GM19455 (cell line): Measurements from ENCODE around the gene DSCAM.

ENCODE experiments used
- ATAC-seq: cut with Tn5 transposase; IDR thresholded peaks from one replicate; pipeline ENCODE4 v1.9.1; 2021; ENCODE audit not compliant: unreplicated experiment

The DSCAM gene

DNA sequence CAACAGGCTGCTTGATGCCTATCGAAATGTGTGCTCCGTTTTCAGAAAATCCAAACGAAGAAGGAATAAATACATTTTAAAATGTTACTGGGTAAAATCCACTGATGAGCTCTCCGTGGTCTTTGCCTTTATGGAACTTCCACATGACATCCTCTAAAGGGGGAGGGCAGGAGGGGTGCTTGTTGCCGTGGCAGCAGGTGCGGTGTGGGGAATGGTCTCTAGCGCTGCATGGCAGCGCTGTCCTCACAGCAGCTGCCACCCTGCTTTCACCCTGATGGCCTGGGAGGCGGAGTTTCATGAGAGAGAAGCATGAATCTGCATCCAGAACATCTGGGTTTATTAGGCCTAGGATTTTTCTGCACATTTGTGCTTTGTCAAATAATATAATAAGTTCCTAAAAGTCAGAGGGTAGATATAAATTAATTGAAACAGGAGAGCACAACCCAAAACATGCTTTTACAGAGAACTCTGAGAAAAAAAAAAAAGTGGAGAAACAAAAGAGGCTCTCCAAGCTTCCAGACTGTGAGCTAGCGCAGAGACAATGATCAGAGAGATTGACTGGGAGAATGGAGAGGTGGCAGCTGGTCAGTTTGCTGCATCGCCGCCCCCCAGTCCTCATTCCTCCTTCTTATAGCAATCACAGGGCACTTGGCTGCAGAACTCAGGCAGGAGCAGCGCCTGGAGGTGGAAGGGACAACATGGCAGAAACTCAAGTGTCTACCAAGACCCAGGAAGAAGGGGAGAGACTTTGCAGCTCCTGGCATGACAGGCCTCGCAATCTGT, 228.6 kb downstream of the DSCAM start:
- ATAC-seq = no peak

DNA sequence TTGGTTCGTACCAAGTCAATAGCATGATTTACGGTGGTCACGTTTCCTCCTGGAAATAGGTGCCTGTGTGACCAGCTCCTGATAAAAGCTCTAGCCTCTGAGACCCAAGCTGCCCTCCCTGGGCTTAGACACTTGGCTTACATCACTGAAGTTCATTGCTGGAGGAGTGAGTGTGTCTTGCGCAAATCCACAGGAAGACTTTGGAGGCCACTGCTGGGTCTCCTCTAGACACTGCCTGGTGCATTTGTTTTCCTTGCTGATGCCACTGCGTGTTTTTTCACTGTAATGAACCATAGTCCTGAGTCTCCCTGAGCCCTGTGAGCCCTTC, 230.6 kb downstream of the DSCAM start:
- ATAC-seq = no peak

DNA sequence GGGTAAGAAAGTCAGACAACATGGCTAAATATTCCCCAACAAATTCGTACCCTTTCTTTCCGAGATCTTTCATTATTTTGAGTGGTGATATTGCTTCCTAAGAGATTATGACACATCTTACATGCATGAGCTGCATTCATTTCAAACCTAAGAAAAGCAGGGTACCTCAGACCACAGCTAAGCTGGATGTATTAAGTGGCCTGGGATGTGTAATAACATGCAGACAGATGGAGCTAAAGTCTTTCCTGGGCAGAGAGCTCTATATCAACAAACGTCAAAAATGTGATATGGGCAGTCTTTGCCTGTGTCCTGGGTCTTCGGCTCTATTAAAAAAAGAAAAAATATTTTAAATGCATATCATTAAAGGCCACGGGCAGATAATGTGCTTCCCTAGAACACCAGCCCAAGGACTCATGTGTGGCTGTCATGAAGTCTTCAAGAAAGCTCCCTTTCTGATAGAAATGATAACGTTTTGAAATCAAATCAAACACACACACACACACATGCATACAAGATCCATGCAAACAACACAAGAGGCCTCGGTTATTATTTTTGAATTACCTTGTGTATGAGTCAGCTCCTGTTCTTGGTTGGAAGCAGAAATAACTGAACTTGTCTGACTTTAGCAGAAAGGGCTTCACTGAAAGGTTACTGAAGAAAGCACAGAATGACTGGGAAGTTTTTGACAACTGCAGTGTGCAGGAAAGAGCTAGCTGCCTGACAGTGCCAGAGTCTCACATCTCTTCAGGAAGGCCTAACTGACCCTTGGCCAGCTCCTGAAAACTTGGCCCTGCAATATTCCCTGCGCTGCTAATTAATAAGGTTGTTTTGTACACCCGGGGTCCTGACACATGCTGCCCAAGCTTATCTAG, 231.2 kb downstream of the DSCAM start:
- no peak for ATAC-seq

DNA sequence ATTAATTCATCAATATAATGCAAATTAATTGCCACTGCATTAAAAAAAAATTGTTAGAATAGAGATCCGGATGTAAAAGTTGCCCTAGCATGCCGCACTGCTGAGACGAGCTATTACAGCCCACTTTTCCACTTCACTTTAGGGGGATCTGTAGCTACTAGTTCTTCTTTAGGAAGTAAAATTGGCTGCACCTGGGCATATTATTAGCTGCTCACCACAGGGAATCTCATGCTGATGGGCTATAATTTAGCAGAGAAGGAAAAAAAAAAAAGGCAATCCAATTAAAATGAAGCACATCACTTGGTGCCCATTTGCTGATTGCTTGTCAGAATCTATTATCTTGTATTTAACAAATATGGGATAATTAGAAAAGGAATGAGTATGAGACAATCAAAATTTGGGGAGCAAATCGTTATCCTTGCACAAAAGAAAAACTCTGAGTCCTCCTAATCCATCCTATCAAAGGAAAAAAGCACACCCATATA, 233.4 kb downstream of the DSCAM start:
- no peak for ATAC-seq

DNA sequence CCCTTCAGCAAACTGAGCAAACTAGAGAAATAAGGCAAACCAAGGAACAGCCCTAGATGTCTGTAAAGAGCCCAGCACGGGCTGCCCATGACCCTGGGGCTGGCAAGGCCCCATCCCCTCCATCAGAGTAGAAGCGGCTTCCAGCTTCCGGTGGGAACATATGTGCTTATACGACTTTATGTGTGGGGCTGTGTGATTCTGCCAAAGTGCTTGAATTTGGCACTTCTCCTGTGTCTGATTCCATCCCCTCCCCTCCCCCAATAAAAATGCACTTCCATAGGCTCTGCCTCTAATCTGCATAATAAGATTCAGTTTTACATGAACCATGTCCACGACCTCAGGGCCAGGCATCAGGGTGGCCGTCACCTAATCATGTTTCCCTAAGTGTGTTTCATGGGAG, 236.6 kb downstream of the DSCAM start:
- no peak for ATAC-seq

DNA sequence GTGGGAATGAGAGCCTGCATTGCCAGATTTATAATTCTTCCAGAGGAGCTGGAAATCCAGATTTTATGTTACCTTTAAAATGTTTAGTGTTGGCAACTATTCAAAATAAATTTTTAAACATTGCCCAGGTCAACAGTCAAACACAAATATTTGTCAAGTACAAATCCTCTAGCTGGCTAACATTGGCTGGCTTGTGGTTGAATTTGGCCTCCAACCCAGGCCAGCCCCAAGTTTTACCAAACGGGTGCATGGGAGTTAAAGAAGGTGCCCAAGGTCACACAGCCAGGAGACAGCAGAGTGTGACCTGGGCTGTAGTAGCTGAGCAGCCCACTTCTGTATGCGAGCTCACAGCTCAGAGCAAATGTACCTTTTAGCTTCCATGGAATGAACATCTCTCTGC, 240.6 kb downstream of the DSCAM start:
- ATAC-seq = no peak

DNA sequence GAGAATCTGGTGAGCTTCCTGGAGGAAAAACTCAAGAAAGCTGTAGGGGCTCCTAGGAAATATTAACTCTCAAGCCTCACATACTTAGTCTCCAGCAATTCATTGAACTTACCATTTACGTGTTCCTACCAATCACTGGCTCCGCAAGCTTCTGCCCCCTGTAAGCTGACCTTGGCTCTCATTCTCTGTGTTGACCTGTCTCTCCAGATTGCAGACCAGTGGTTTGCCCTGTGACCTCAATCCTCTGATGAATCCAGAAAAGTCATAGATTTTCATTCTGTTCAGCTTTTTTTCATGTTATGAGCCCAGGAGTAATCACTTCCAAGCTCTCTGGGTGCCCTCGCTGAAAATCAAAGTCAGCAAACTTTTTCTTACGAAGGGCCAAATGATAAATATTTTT, 241.9 kb downstream of the DSCAM start:
- ATAC-seq = no peak

DNA sequence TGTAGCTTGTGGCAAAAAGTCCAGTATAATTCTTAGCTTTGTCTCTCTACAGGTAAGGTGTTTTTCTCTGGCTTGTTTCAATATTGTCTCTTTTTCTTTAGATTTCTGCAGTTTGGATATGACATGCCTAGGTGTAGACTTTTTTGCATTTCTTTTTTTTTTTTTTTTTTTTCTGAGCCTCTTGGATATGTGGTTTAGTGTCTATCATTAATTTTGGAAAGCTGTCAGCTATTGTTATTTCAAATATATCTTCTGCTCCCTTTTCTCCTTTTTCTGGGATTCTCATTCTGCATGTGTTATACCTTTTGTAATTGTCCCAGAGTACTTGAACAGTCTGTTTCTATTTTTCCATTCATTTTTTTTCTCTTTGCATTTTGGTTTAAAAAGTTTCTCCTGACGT, 243.2 kb downstream of the DSCAM start:
- no peak for ATAC-seq

DNA sequence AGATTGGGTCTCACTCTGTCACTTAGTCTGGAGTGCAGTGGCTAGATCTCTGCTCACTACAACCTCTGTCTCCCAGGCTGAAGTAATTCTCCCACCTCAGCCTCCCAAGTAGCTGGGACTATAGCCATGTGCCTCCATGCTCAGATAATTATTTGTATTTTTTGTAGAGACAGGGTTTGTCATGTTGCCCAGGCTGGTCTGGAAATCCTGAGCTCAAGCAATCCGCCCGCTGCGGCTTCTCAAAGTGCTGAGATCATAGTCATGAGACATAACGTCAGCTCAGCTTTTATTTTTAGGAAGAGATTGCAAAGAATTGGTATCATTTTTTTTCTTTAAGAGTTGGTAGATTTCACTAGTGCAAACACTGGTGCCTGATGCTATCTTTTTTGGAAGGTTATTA, 244.9 kb downstream of the DSCAM start:
- no peak for ATAC-seq

DNA sequence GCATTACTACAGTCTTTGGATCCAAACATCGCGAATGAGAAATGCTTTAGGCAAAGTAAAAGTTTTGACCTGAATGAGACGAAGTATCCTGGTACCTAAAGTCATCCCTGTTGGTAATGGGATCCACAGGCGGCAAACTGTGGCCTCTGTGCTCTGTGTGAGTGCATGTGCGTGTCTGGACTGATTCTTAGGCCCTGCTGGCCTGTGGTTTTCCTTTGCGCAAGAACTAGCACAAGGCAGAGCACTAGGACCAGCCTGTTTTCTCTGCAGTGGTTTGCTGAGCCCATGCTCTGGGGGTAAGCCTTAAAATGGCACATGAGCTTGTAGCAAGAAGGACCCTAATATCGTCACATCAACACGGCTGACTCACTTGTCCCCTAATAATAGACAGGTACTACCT, 251.2 kb downstream of the DSCAM start:
- ATAC-seq = no peak

DNA sequence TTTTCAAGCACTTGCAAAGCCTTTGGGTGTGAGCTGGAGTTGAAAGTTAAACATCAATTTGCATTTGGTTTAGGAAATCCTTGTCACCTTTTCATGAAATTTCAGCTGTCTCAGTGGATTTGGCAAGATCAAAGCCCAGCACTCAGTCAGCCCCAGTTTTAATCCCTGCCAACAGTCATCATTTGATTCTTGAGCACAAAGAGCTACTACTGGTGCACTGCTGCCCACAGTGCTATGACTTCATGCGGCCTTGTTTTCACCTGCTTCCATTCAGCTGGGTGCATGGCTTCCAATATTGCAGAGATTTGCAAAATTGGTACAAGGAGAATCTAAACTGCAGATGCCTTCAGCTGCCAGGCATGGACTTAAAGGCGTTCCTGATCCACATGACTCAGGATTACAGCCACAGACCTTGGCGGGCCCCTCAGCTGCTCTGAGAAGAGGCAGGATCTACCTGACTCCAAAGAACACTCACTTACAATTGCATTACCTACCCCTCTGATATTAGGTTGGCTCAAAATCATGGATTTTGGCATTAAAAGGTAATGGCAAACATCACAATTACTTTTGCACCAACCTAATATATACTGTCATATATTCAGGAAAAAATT, 259.1 kb downstream of the DSCAM start:
- no peak for ATAC-seq

DNA sequence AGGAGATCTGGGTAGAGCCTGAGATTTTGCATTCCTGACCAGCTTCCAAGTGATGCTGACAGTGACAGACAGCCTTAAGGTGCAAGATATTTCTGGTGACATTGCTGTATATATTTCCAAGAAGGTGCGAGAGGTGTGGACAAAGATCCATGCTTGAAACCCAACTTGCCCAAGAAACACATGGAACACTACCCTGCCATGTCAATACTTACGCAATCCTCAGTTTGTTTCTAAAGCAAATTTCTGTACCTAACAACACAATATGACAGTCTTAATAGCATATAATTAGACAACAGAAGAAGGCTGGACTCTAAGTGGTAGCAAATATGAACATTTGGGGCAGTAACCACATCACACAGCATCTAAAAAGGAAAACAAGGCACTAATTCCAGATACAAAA, 260.4 kb downstream of the DSCAM start:
- ATAC-seq = no peak

DNA sequence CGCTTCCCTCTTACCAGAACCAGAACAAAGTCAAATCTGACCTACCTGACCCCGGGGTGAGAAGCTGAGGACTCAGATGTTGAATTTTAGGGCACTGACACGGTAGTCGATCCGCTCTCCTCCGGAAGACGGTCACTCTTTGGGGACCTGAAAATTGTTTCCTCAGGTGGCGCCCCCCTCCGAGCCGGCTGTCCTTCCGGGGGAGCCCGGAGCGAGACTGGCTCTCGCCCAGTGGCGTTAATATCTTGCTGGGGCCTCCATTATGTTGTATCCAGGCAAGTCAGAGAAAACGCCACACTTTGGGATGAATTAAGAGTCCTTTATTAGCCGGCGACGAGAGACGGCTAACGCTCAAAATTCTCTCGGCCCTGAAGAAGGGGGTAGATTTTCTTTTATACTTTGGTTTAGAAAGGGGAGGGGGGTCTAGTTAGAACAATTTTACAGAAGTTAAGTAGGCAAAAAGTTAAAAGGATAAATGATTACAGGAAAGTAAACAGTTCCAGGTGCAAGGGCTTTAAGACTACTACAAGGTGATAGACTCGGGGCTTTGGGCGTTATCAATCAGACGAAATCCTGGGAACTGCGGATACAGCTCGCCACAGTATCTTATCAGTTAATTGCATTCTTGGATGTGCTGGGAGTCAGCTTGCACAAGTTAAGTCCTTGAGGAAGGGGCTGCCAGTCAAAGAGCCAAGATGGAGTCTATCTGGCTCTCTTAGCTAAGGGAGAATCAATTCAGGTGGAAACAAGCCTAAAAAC, 269.5 kb downstream of the DSCAM start:
- no peak for ATAC-seq

DNA sequence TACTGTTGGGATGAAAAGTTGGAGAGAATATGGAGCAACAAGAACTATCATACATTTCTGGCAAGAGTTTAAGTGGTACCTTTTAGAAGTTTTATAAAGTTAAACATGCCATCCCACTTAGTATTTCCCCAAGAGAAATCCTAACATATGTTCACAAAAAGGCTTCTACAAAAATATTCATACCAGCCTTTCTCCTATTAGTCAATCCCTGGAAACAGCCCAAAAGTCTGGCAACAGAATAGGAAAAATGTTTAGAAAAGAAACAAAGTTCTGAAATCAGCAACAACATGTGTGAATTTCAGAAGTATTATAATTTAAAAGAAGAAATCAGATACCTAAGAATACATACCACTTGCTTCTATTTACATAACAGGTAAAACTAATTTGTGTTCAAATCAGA, 271.0 kb downstream of the DSCAM start:
- no peak for ATAC-seq

DNA sequence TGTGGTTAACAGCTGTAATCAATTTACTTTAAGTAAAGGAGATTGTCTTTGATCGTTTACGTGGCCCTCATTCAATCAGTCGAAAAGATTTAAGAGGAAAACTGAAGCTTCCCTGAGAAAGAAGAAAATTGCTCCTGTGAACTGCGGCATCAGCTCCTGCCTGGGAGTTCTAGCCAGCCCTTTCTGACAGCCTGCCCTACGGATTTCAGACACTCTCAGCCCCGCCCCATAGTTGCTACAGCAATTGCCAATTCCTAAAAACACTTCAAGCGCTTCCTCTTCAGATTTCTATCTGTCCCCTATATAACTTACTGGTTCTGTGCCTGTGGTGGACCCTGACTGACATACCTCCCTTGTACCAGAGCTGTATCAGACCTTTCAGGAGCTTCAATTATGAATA, 277.6 kb downstream of the DSCAM start:
- no peak for ATAC-seq

DNA sequence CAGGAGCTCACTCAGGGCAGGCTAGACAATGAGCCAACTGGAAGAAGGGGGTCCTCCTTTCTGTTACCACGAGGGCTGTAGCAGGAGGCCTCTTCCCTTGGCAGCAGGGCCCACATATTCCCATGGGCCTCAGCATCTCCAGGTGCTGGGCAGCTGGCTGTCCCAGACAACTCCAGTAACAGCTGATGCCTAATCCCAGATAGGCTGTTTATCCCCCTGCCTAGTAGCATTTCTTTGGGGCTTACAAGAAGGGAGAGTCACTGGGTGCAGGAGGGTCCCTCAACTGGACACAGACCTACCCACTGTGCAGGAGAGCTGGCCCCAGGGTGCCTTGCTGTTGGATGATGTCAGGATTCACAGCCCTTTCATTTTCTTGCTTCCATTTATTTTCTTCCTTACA, 278.2 kb downstream of the DSCAM start:
- no peak for ATAC-seq

DNA sequence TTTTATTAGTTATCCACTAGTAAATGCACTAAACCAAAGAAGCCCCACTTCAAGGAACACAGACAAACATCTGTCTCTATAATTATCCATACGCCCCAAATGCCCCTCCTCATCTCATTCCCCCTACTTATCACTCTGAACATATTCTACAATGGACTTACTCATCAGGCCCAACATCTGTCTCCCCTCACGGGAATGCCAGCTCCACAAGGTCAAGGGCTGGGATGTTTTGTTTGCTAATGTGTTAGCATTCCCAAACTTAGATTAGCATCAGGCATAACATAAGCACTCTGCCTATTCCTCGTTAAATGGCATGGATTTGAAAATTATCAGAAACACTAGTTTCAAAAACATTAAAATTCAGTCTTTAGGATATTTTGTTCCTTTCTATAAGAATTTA, 279.5 kb downstream of the DSCAM start:
- no peak for ATAC-seq

DNA sequence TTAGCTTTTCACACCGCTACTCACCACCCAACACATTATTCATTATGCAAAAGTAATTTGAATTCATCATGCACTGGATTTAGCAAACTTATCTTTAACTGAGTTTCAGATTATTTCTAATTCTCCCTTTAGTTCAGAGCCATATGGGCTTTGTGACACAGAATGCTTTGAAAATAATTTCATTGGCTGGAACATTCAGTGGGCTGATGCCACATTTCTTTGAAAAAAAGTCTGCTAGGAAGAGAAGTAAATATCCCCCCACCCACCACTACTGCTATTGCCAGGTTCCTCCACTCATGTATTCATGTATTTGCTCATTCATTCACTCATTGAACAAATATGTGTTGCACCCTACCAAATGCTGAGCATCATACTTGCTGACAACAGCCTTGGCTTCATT, 280.5 kb downstream of the DSCAM start:
- no peak for ATAC-seq

DNA sequence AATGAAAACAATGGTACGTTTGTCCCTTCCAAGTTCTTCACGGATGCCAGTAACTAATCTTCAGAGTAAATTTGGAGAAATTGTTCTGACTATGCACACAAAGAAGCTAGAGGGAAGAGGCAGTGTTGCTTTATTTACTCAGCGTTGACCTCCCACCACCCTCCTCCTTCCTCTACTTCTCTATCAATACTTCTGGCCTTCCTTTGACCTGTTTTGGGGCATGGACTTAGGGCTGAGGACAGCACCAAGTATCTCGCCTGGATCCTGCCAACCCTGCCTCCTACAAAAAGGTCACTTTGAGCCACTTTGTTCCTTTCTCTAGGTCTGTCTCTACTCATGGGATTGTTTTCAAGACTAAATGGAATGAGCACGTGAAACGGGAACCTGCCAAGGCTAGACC, 282.6 kb downstream of the DSCAM start:
- ATAC-seq = no peak

DNA sequence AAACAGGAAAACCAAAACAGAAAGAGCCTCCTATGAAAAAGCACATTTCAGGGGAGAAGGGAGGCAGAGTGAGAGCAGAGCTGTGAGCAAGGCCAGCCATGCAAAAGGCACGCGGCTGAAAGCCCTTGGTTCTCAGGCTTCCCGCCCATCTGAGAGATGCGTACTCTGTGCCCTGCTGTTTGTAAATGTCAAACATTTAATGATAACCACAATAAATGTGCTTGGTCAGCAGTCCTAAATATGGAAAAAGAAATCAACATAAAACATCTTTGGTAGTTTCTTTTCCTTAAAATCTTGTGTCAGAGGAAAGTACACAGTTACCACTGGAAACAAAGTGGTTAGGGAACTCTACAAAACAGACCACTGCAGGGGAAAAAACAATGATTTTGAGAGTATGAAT, 283.1 kb downstream of the DSCAM start:
- ATAC-seq = no peak
